GM21423 (cell line): ENCODE results near the gene ADARB2.
"Not testable (repeated sequence)": the region's sequence is repeated elsewhere in the genome, so short reads cannot be mapped to it uniquely, and the experiment has no call there.

ENCODE experiments used
- ATAC-seq: cut with Tn5 transposase; IDR thresholded peaks from one replicate; pipeline ENCODE4 v1.9.1; 2021; ENCODE audit warnings: mild to moderate bottlenecking, moderate library complexity; ENCODE audit not compliant: unreplicated experiment

The ADARB2 gene

DNA sequence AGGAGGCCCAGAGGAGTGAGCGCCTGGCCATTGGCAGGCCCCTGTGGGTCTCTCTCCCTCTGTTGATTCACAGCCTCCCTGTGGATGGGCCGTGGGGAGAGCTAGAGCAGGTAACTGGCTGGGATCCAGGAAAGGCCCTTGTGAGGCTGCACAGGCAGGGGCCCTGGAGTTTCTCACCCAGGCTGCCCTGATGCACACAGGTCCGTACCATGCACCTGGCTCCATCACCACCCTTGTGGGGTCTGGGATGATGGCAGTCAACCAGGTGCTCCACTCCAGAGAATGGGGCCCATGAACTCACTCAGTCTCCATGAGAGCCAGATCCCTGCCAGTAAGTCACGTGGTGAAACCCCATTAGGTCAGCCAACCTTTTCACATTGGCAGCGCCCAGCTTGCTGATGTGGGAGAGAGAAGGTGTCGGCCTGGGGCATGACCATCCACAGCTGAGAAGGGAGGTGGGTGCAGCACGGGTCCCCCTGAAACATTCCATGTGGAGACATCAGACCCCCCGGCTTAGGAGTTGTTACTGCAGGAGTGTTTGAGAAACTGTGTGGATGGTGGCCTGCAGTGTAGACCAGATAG is 320.8 kb downstream of the ADARB2 start:
- no peak for ATAC-seq

DNA sequence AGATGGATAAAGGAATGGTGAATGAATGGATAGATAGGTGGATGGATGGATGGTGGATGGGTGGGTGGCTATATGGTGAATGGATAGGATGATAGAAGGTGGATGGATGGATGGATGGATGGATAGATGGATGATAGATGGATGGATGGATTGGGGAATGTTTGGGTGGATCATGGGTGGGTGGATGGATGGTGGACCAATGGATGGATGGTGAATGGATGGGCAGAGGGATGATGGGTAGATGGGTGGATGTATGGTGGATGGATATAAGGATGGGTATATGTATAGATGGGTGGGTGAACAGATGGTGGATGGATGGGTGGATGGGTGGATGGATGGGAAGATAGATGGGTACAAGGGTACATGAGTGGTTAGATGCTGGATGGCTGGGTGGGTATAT is 322.4 kb downstream of the ADARB2 start:
- ATAC-seq, result no peak

DNA sequence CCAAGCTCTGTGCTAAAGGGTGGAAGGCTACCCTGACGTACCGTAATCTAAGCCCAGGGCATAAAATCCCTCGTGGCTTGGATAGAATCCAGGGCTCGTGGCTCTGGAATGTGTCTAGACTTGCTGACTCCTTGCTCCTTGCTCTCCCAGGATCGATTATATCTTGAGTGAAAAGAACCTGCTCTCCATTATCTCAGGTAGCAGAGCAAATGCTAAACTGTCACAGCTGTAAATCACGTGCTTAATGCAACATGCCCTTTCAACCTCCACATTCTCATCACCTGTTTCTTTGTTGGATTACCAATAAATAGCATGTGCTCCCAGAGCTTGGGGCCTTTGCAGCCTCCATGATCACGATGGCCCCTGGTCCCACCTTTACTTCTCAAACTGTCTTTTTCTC is 323.0 kb downstream of the ADARB2 start:
- ATAC-seq, result not testable (repeated sequence)

DNA sequence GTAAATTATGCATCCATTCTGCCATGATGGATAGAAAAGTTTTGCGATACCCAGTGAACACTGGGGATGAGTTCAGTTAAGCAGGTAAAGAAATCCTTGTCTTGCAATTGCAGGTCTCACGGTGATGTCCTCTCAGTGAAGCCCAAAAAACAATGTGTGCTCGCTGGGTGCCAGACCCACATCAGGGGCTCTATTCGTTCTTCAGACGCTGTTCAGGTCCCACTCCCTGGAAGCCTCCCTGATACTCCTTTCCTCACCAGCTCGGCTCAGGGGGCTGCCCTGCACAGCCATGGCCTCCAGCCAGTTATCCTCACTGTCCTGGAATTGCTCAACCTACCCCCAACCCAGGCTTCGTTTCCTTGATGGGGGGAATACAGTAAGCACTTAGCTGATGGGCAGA is 323.5 kb downstream of the ADARB2 start:
- no peak for ATAC-seq

DNA sequence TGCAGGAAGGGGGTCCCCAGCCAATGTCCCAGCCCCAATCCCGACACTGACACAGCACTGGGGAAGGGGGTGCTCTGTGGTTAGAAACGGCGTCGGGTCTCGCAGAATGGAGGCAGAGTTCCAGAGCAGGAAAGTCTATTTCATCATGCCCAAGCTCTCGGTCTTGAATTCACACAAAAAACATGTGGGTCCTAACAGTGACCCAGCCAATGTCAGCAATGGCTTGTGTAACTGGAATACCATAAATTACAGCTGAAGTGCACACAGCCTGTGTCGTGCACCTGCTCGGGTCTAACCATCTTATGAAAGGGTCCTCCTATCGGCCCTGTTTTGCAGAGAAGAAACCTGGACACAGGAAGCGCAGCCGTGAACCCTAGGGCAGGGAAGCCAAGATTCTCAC is 324.1 kb downstream of the ADARB2 start:
- ATAC-seq, result no peak

DNA sequence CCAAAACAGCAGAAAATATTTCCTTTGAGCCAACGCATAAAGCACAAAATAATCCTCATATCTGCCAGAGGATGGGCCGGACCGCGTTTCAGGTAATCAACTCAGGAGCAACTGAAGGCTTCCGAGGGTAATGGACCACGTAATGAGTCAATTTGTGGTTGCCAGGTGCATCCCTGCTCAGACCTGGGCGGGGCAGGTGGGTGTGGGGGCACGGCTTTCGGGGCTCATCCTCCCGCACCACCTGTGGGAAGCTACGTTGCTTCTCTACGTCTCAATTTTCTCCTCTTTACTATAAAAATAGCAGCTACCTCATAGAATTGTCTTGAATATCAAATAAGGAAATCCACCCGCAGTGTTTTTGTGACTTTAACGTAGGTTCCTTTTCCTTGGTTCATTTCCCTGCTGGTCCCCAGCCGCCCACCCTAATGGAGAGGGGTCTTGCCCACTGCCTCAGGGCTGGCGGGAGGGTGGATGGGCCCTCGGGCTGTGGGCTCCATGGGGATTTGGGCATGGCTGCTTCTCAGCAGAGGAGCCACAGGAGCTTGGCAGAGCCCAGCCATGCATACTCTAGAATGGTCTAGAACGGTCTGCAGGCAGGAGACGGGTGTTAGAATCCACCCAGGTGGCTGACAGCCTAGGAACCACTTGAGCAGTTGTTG is 324.7 kb downstream of the ADARB2 start:
- no peak for ATAC-seq

DNA sequence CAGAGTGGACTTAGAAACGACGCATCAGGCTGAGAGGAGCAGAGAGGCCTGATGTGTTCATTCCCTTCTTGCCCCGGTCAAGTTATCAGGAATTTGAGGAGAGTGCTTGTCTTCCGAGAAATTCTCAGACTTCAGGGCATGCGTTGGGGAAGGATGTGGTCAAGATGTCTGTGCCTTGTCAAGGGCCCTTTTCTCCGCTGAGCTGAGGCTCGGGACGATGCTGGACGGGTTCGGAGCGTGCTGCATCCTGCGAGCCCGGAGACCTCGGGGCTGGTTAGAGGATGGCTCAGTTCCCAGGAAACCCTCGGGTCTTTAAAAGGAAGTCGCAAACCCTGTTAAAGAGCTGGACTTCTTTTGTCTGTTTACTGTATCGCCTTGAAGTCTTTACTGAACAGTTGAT is 325.4 kb downstream of the ADARB2 start:
- no peak for ATAC-seq

DNA sequence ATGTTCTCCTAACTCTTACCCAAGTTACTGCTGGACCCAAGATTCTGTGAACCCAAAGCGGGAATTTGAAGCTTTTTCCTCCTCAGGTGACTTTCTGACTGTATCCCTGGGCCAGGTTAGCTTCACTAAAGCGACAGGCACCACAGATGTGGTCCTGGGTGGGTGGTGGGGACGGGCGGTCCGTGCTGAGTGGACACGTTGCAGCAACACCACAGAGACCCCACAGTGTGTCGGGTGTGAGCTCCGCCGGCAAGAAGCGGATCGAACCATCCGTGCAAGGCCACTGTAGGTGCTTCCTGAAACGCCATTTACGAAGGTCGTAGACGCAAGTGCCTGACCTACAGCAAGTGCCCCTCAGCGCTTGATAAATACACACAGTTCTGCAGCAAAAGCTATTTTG is 325.9 kb downstream of the ADARB2 start:
- no peak for ATAC-seq

DNA sequence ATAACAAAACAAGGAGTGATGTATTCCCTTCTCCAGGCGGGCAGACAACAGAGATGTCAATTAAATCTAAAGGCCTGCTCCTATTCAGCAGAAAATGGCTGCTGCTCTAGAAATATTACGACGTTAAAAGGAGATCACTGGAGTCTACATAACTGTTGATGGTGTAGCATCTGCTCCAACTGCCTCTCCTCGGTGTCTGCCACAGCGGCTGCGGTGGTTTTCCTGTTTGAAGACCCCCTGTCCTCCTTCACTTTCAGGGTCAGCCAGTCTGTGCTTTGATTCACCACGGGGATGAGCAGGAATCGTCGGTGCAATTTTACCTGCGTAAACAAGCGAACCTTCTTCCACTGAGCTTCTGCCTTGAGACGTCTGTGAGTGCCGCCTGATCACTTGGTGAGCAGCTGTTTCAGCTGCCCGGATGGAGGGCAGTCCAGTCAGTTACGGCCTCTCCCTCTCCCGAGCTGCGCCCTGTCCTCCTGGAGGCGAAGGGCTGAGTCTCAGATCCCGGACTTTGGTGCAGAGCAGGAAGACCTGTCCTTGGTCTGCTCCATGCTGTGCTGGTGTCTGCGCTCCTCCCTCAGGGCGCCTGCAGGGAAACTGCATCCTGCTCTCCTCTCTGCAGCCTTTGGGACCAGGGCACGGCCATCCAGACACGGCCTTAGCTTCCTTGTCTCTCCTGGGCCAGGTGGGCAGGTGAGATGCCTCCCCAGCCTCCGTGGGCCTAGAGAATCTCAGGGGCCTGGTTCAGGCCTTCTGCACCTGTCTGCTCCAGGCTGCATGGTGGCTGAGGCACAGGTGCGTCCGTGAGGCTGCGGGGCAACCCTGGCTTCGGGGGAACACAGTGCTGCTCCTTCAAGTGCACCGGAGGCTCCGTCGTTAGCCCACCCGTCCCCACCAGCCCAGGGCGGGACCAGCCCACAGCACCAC is 326.6 kb downstream of the ADARB2 start:
- ATAC-seq, result no peak

DNA sequence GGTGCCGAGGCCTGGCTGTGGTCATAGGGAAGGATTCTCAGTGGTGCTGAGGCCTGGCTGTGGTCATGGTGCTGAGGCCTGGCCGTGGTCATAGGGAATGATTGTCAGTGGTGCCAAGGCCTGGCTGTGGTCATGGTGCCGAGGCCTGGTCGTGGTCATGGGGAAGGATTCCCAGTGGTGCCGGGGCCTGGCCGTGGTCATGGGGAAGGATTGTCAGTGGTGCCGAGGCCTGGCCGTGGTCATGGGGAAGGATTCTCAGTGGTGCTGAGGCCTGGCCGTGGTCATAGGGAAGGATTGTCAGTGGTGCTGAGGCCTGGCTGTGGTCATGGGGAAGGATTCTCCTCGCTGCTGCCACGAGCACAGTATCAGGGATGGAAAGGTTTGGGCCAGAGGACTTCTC is 327.3 kb downstream of the ADARB2 start:
- ATAC-seq, result no peak

DNA sequence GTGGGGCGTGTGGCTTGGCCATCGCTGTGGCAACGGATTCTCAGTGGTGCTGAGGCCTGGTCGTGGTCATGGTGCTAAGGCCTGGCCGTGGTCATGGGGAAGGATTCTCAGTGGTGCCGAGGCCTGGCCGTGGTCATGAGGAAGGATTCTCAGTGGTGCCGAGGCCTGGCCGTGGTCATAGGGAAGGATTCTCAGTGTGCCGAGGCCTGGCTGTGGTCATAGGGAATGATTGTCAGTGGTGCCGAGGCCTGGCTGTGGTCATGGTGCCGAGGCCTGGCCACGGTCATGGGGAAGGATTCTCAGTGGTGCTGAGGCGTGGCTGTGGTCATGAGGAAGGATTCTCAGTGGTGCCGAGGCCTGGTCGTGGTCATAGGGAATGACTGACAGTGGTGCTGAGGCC is 327.9 kb downstream of the ADARB2 start:
- no peak for ATAC-seq

DNA sequence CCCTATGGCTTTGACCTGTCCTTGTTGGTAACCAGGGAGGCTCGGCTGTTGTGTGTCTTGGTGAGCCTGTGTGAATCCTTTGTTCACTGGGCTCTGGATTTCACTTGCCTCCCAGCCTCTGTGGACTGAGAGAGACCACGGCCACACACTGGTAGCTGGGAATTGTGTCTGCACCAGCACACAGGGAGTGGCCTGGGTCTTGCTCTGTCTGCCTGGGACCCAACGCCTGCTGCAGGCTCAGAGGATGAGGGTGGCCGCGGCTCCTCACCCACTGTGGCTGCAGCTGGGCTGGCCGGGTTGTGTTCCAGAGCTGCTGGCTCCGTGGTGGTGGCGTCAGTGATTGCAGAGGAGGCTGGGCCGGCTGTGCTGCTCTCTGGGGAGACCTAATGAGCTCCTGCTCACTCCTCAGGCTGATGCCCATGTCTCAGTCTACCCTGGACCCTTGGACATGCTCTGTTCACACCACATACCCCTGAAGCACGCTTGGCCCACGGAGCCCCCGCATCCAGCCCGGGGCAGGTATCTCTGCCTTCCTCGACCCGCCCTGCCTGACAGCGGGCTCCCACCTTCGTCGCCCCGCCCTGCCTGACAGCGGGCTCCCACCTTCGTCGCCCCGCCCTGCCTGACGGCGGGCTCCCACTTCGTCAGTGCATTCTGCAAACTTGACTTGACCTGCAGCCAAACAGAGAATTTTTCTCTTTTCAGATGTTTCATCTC is 328.5 kb downstream of the ADARB2 start:
- no peak for ATAC-seq

DNA sequence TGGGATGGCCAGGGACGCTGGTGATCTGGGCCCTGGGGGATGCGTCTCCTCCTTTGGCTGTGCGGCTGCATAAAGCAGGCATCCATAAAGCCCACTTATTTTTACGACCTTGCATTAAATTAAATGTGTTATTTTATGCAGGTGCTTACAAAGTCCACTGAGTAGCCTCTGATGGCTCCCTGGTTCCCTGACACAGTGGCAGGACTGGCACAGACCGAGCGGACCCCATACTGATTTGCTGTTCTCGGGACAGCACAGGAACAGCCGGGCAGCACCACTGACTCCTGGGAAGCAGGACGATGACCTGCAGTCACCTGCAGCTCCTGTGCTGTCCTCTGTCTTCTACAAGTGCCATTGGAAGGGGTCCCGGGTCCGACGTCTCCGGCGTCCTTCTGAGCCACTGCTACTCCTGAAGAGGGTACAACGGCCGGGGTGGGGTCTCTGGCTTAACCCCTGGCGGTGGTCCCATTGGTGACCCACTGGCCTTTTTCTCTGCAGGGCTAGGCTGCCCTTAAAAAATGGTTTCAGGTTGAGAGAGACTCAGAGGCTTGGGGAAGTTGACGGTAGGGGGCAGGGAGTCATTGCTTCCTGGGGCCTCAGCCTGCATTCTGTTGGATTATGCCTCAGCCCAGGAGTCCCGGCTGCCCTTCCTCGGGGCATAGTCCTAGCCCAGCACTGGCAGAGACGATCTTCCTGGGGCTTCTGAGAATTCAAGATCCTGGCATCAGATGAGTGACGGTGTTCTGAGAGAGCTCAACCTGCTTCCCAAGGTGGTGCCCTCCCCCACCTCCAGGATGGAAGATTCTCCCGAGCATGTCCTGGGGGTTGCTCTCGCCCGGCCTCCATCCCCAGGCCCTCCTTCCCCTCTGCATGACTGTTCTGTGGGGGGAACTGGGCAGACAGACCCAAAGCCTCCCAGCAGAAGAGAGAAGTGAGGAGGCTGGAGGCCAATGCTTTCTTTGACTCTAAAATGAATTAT is 330.1 kb downstream of the ADARB2 start:
- ATAC-seq, result no peak

DNA sequence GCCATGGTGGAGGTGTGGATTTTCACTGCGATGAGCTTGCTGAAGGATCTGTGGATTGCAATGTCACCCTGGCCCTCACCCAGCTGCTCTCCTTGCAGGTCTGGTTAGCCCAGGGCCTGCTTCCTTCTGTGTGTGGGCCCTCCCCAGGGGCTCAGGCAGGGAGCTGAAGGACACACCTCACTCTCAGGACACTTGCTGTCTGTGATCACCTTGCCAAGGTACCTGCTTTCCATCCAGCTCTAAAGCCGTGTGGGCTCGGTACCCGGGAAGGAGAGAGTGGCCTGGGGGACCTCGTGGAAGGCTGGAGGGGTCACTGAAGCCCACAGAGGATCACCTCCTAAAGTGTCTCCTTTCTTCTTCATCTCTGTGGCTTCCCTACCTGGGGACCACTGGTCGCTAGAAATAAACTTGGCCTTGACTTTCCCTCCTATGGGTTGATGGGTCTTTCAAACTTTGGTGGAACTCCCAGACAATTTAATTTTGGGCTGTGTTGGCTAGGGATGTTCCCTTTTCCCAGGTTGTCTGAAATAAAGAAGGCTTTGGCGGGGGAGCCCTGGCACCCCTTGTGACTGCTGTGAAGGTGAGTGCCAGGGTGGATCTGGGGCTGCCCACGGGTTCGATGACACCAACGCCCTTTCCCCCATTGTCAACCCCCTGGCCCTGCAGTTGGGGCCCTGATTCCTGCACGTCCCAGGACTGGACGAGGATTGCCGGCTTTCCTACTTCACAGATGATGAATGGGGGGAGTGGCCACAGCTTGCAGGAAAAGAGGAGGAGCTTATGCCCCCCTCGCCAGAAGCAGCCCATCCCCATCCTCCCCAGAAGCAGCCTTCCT is 331.0 kb downstream of the ADARB2 start:
- no peak for ATAC-seq

DNA sequence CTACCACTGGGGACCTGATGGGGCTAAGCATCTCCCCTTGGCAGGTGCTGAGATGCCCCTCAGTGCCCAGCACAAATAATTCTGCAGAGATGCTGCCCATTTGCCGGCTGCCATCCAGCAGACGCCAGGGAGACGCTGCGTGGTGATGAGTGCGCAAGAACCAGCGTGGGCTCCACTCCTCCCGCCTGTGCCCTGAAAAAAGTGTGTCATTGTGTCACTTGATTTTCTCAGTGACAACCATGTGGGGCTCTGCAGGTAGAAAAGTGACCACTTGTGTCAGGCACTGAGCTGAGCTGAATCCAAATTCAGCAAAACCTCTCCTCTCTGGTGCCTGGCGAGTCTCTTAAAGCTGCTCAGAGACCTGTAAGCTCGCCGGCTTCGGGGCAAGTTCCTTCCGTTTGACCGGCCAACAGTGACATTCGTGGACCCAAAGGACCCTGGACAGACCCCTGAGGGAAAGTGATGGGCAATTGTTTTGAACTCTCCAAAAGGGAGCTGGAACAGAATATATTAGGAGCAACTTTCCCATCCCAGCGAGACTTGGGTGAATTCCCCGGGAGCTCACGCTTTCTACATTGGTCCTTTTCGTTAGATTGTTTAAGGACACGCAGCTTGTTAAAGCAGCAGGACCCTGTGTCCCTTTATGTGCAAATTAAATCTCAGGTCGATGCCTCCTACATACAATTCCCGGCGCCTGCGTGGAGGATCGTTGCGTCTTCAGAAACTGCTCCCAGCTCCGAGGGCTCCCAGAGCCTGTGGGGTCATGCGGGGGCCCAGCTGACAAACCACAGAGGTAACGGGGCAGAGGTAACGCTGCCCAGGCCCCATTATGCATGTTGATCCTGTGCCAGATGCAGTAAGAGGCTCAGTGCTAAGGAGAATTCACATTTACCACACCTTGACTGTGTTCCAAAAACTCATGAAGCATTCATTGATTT is 332.7 kb downstream of the ADARB2 start:
- no peak for ATAC-seq

DNA sequence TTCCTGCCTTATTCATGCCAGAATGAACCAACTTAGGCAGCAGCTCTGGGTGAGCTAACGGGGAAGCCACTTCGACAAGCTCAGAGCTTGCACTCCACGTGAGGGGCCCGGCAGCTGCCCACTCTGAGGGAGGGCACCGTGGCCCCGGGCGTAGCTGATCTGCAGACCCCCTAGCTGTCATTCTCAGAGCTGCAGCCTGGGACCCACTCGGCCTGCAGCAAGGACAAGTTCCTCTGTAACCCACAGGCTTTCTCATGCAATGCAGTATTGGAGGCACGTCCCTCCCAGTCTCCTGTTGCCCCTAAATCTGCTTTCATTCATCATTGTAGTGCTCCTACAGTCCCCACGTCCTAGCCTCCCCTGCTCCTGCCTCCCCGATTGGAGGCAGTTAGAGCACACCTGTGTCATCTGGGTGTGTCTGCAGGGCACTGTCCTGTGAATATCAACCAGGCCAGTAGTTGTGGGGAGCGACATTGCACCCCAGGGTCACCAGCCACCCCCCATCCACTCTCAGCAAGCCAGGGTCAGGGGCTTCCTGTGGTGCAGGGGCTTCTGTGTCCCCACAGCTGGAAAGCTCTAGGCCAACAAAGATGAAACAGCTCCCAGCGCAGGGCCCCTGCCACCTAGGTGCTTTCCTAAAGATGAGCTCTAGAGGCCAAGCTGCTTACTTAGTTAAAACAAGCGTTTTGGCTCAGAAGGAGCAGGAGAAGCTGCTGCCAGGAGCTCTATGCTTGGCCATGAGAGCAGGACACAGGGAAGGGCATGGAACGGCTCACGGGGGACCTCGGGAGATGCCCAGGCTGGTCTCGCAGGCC is 333.6 kb downstream of the ADARB2 start:
- ATAC-seq, result no peak

DNA sequence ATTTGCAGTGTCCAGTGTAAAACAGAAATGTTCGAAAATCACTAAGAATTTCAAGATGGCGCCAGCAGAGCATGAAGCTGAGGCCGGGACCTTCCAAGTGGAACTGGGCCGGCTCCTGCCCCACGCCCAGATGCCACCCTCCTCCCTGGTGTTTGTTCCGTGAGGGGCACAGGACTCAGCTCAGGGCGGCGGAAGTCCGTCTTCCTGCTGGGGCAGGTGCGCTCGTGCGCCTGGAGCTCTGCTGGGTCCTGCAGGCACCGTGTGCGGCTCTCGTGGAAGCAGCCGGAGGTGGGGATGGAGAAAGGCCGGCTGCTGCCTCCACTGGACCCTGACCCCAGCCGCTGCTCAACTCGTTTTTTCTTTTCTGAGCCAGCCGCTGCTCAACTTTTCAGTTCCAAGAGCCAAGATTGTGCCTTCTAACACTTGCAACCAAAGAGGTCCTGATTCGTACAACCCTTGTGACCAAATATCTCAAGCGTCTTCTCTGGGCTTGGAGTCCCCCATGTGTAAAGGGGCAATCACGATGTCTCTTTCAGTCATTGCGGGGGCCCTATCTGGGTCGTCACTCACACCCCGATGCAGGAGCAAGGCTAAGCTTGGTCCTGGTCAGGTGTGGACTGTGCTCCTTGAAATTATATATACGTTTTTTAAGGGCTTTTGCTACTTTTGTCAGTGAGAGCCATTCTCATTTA is 334.4 kb downstream of the ADARB2 start:
- ATAC-seq, result no peak
